Measurements from ENCODE around the gene PNP. TPM values are rescaled to one million over a fixed set of nuclear protein-coding genes. Genes with fewer than 3 reads are reported as not detected.

The PNP gene
- total and polyA plus RNA-seq, 7 donors = 5.5 to 121 (median 32.3) TPM

DNA sequence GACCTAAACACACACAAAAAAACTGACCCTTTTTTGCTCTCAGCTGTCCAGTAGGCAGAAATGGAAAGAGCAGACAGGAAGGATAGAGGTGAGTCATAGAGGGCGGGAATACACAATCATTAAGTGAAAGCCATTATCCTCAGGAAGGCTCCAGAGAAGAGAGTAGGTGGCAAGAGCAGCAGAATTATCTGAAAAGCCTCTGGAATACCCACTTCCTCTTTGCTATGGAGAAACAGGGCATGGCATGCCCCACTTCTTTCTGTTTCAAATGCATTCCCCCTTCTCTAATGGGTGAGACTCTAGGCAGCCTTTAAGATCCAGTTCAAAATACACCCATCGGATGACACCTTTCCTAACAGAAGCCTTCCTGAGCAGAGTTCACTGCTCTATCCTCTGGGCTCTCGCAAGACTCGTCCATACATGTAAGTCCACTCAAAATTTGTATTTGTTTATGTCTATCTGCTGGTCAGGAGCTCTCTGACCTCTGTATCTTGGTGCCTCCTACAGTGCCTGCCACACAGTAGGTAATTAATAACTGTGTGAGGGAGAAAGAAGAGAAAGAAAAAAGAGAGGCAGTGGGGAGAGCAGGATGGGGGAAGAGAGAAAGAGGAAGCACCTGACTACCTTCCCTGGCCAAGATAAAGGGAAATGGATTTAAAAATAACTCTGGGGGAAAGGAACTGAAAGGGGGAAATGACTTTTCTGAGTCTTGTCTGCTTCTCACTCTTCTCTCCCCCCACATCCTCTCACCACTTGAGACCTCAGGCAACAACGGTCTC is 41.8 kb upstream of the PNP start:
- H3K4me3 ChIP-seq = no peak overlapping the region
- intact Hi-C loops (cut with DNase I) = no loop called here
- H3K27ac ChIP-seq = peak overlapping the region in 1 of 4 donors; percentile 4
- no peaks in the 10 kb centered on the region for H3K4me1 ChIP-seq
- no peak for TF ChIP-seq POLR2A (IDR thresholded peaks at IDR 0.05)
- TF ChIP-seq, protein P1, sequence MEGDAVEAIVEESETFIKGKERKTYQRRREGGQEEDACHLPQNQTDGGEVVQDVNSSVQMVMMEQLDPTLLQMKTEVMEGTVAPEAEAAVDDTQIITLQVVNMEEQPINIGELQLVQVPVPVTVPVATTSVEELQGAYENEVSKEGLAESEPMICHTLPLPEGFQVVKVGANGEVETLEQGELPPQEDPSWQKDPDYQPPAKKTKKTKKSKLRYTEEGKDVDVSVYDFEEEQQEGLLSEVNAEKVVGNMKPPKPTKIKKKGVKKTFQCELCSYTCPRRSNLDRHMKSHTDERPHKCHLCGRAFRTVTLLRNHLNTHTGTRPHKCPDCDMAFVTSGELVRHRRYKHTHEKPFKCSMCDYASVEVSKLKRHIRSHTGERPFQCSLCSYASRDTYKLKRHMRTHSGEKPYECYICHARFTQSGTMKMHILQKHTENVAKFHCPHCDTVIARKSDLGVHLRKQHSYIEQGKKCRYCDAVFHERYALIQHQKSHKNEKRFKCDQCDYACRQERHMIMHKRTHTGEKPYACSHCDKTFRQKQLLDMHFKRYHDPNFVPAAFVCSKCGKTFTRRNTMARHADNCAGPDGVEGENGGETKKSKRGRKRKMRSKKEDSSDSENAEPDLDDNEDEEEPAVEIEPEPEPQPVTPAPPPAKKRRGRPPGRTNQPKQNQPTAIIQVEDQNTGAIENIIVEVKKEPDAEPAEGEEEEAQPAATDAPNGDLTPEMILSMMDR (IDR thresholded peaks at IDR 0.05) = no peak
- no peak for TF ChIP-seq EP300 (IDR thresholded peaks at IDR 0.05)
- TF ChIP-seq POLR2AphosphoS5 (IDR thresholded peaks at IDR 0.05) = no peak
- H3K9me3 ChIP-seq = no peaks in the 10 kb centered on the region
- H3K36me3 ChIP-seq = no peaks in the 10 kb centered on the region
- WGBS, 2 donors = 40 to 59% methylated on average over 5 of the region's 5 CpGs
- no peaks in the 10 kb centered on the region for H3K27me3 ChIP-seq
- DNase-seq = no peak

DNA sequence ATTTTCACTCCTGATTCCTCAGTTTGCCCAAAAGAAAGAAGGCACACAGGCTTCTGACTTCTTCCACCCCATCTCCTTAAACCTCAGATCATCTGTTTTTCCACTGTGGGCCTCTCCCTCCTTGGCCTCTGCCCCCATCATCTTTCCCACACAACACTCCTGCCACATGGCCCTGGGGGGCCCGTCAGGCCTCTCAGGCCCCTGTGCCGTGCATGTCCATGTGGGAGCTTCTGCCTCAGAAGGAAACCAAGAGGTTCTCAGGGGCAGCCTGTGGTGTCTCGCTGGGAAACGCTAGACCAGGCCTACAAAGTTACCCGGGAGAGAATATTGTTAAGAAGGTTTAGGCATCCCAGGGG is 41.2 kb upstream of the PNP start:
- TF ChIP-seq POLR2AphosphoS5 (IDR thresholded peaks at IDR 0.05) (no peak), EP300 (IDR thresholded peaks at IDR 0.05) (no peak), POLR2A (IDR thresholded peaks at IDR 0.05) (no peak)
- TF ChIP-seq, protein P1 (IDR thresholded peaks at IDR 0.05) = no peak
- no peak overlapping the region for H3K4me3 ChIP-seq
- 55 to 85% methylated on average over 5 of the region's 5 CpGs for WGBS, 2 donors
- intact Hi-C loops (cut with DNase I) = no loop called here
- H3K27me3 ChIP-seq = no peaks in the 10 kb centered on the region
- DNase-seq = no peak
- no peaks in the 10 kb centered on the region for H3K36me3 ChIP-seq
- H3K27ac ChIP-seq = no peak overlapping the region
- no peaks in the 10 kb centered on the region for H3K9me3 ChIP-seq
- H3K4me1 ChIP-seq = no peaks in the 10 kb centered on the region

DNA sequence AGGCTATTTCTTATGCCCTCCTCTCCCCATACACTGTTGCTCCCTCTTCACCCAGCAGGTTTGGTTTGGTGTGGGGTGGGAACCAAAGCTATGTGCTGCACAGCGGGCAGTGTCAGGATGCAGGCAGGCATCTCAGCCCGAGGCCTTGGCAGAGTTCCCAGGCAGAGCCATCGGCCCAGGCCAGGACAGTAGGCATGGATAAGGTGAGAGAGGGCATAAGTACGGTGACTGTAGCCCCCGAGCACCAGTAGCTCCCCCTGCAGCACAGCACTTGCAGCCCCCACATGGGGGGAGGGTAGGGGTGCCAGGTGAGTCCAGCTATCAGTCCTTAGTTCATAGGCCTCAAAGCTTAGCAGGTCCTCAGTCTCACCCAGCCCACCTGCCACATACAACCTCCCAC is 40.4 kb upstream of the PNP start:
- Histone ChIP-seq H3K27ac (no peak overlapping the region), H3K36me3 (no peaks in the 10 kb centered on the region), H3K4me3 (no peak overlapping the region), H3K4me1 (no peaks in the 10 kb centered on the region), H3K9me3 (no peaks in the 10 kb centered on the region), H3K27me3 (no peaks in the 10 kb centered on the region)
- WGBS, 2 donors = 46 to 47% methylated on average over 5 of the region's 5 CpGs
- no peak for DNase-seq
- intact Hi-C loops (cut with DNase I) = no loop called here
- TF ChIP-seq, protein P1 (IDR thresholded peaks at IDR 0.05) = no peak
- no peak for TF ChIP-seq POLR2AphosphoS5 (IDR thresholded peaks at IDR 0.05)
- TF ChIP-seq POLR2A (IDR thresholded peaks at IDR 0.05) = no peak
- TF ChIP-seq EP300 (IDR thresholded peaks at IDR 0.05) = no peak

DNA sequence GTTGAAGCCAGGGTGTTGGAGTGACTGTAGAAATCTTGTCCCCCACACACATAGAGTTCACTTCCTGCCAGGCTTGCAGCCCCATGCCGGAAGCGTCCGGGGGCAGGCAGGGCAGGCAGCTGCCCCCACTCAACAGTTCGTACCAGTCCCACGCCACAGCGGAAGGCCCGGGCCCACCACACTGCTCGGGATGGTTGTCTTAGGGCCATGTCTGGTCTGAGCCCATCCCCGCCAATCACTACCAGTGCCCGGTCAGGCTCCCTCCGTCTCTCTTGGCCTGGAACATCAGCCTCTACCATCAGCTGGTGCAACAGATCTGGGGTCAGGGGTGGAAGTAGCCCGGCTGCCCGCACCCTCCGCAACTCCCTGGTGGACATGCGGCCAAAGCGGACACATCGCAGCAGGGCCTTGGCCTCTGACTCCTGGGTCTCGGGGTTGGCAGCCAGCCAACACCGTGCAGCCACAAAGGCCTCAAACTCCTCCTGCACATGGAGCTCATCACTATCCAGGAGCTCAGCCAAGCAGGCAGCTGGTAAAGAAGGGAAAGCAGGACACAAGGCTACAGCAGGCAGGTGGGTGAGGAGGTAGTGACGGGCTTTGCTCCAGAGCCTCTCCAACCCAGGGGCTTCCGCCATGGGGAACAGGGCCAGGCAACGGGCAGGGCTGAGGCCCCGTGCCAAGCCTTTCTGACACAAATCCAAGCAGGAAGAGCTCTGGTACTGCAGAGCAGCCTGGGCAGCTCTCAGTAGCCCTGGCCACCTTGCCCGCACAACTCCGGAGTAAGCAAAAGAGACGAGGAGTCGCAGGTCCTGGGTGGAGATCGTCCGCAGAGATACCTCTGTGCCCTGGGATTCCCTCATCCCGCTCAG is 39.2 kb upstream of the PNP start:
- Histone ChIP-seq H3K27ac (no peak overlapping the region), H3K27me3 (peaks cover 0 to under 1% (median 0%) of the 10 kb centered on the region in 3 donors), H3K9me3 (no peaks in the 10 kb centered on the region), H3K36me3 (no peaks in the 10 kb centered on the region), H3K4me3 (no peak overlapping the region), H3K4me1 (peaks cover 0 to 4% (median 3%) of the 10 kb centered on the region in 4 donors)
- intact Hi-C loops (cut with DNase I) = no loop called here
- WGBS, 2 donors = 57 to 79% methylated on average over 30 of the region's 30 CpGs
- no peak for TF ChIP-seq POLR2AphosphoS5 (IDR thresholded peaks at IDR 0.05)
- TF ChIP-seq POLR2A (IDR thresholded peaks at IDR 0.05) = no peak
- no peak for TF ChIP-seq EP300 (IDR thresholded peaks at IDR 0.05)
- TF ChIP-seq, protein P1 (IDR thresholded peaks at IDR 0.05) = no peak
- DNase-seq = no peak
